Measurements from ENCODE around the gene LRP11. TPM values are rescaled to one million over a fixed set of nuclear protein-coding genes. Genes with fewer than 3 reads are reported as not detected.

The LRP11 gene
- total RNA-seq, 1 experiment from 2014 or later, result 17.7 TPM

- H3K9me3 Mint-ChIP-seq (ENCODE audit: unreplicated experiment), result no peaks in the 10 kb centered on the region
- no peaks in the 10 kb centered on the region for H3K27me3 Mint-ChIP-seq (ENCODE audit: insufficient read depth, unreplicated experiment)
- no peak for TF ChIP-seq CTCF (IDR thresholded peaks at IDR 0.05; ENCODE audit: insufficient read depth in 1 of 2, low read depth in 1 of 2, low read length in 1 of 2, severe bottlenecking in 1 of 2, unreplicated experiment in 1 of 2)
- Histone ChIP-seq H3K27me3 (replicated peaks; ENCODE audit: control insufficient read depth, insufficient read depth, low read length) (no peaks in the 10 kb centered on the region), H3K4me3 (ENCODE audit: low read depth, low read length) (no peak overlapping the region), H3K36me3 (ENCODE audit: control insufficient read depth, insufficient read depth, low read length) (no peaks in the 10 kb centered on the region), H3K4me1 (no peaks in the 10 kb centered on the region), H3K9me3 (no peaks in the 10 kb centered on the region)
- CTCF ChIA-PET, result interaction anchor here (0.6 to 0.9 kb wide), 2 partner anchors 27 to 71 kb away, joined by 3 read pairs; no protein-coding TSS in a partner anchor
- H3K36me3 Mint-ChIP-seq (ENCODE audit: insufficient read depth, unreplicated experiment), result no peaks in the 10 kb centered on the region
- no peak overlapping the region for H3K4me3 Mint-ChIP-seq (ENCODE audit: unreplicated experiment)
- POLR2A ChIA-PET, result no interaction called here
- no peak for DNase-seq
- H3K4me1 Mint-ChIP-seq (ENCODE audit: low read depth, unreplicated experiment), result no peaks in the 10 kb centered on the region
- no peak overlapping the region for H3K27ac Mint-ChIP-seq (ENCODE audit: unreplicated experiment)
- intact Hi-C loops (cut with micrococcal nuclease; ENCODE audit: unreplicated experiment), result loop anchor here (1.0 to 2.0 kb wide), 4 partner anchors 32 to 183 kb away; no protein-coding TSS in a partner anchor
- BruUV-seq (replicated peaks), result no TSS peak
Measured at GRCh38 chr6:149833651-149834050, 30.5 kb downstream of the LRP11 start.

- Mint-ChIP-seq H3K36me3 (ENCODE audit: insufficient read depth, unreplicated experiment) (no peaks in the 10 kb centered on the region), H3K4me1 (ENCODE audit: low read depth, unreplicated experiment) (no peaks in the 10 kb centered on the region), H3K9me3 (ENCODE audit: unreplicated experiment) (no peaks in the 10 kb centered on the region), H3K4me3 (ENCODE audit: unreplicated experiment) (no peak overlapping the region), H3K27me3 (ENCODE audit: insufficient read depth, unreplicated experiment) (no peaks in the 10 kb centered on the region), H3K27ac (ENCODE audit: unreplicated experiment) (no peak overlapping the region)
- intact Hi-C loops (cut with micrococcal nuclease; ENCODE audit: unreplicated experiment), result no loop called here
- H3K36me3 ChIP-seq (ENCODE audit: control insufficient read depth, insufficient read depth, low read length), result no peaks in the 10 kb centered on the region
- H3K4me3 ChIP-seq (ENCODE audit: low read depth, low read length), result no peak overlapping the region
- POLR2A ChIA-PET, result interaction anchor here (0.6 kb wide), 2 partner anchors 29 to 113 kb away, joined by 4 to 5 read pairs; no protein-coding TSS in a partner anchor
- H3K4me1 ChIP-seq, result no peaks in the 10 kb centered on the region
- BruUV-seq (replicated peaks), result no TSS peak
- no peak for DNase-seq
- no peaks in the 10 kb centered on the region for H3K9me3 ChIP-seq
- no peaks in the 10 kb centered on the region for H3K27me3 ChIP-seq (replicated peaks; ENCODE audit: control insufficient read depth, insufficient read depth, low read length)
- no peak for TF ChIP-seq CTCF (IDR thresholded peaks at IDR 0.05; ENCODE audit: insufficient read depth in 1 of 2, low read depth in 1 of 2, low read length in 1 of 2, severe bottlenecking in 1 of 2, unreplicated experiment in 1 of 2)
- CTCF ChIA-PET, result interaction anchor here (0.6 kb wide), 1 partner anchor 129 kb away, joined by 4 read pairs; no protein-coding TSS in a partner anchor
Measured at GRCh38 chr6:149831308-149831820, 32.8 kb downstream of the LRP11 start.

- Histone ChIP-seq H3K36me3 (ENCODE audit: control insufficient read depth, insufficient read depth, low read length) (no peaks in the 10 kb centered on the region), H3K27me3 (replicated peaks; ENCODE audit: control insufficient read depth, insufficient read depth, low read length) (no peaks in the 10 kb centered on the region), H3K9me3 (no peaks in the 10 kb centered on the region), H3K4me1 (no peaks in the 10 kb centered on the region), H3K4me3 (ENCODE audit: low read depth, low read length) (no peak overlapping the region)
- BruUV-seq (replicated peaks), result no TSS peak
- Mint-ChIP-seq H3K9me3 (ENCODE audit: unreplicated experiment) (no peaks in the 10 kb centered on the region), H3K27me3 (ENCODE audit: insufficient read depth, unreplicated experiment) (no peaks in the 10 kb centered on the region), H3K4me3 (ENCODE audit: unreplicated experiment) (no peak overlapping the region), H3K4me1 (ENCODE audit: low read depth, unreplicated experiment) (no peaks in the 10 kb centered on the region), H3K27ac (ENCODE audit: unreplicated experiment) (no peak overlapping the region), H3K36me3 (ENCODE audit: insufficient read depth, unreplicated experiment) (no peaks in the 10 kb centered on the region)
- CTCF ChIA-PET, result no interaction called here
- intact Hi-C loops (cut with micrococcal nuclease; ENCODE audit: unreplicated experiment), result no loop called here
- TF ChIP-seq CTCF (IDR thresholded peaks at IDR 0.05; ENCODE audit: insufficient read depth in 1 of 2, low read depth in 1 of 2, low read length in 1 of 2, severe bottlenecking in 1 of 2, unreplicated experiment in 1 of 2), result no peak
- DNase-seq, result no peak
- POLR2A ChIA-PET, result no interaction called here
Measured at GRCh38 chr6:149830731-149831307, 33.3 kb downstream of the LRP11 start.
